Right cardiac atrium (tissue), 5 donors: ENCODE measurements around the gene SMC6. TPM values are rescaled to one million over a fixed set of nuclear protein-coding genes. Genes with fewer than 3 reads are reported as not detected.

Experiments used
- ATAC-seq, 2 donors: fragments of 200-7000 bp; cut with Tn5 transposase; one replicate each; pipeline versions ENCODE4 v1.8.0 to v1.9.1; 2020; ENCODE audit warnings: moderate library complexity in 2 of 2, mild to moderate bottlenecking in 1 of 2
- DNase-seq, 3 donors: peaks; one replicate each; pipeline ENCODE4 v3.0.0-alpha.2; 2020
- H3K27ac ChIP-seq: one replicate; pipeline ENCODE4 v1.5.1; 2013; ENCODE audit warnings: mild to moderate bottlenecking, low read length, control low read depth, moderate library complexity
- H3K27me3 ChIP-seq: one replicate; pipeline ENCODE4 v1.6.1; 2013; ENCODE audit not compliant: control insufficient read depth, insufficient read depth
- H3K4me1 ChIP-seq: one replicate; pipeline ENCODE4 v1.6.1; 2013; ENCODE audit warnings: low read length; ENCODE audit not compliant: control insufficient read depth, insufficient read depth
- H3K4me3 ChIP-seq: one replicate; pipeline ENCODE4 v1.5.1; 2013; ENCODE audit warnings: low read length, control low read depth
- H3K9me3 ChIP-seq: one replicate; pipeline ENCODE4 v1.6.1; 2013; ENCODE audit warnings: low read length; ENCODE audit not compliant: control insufficient read depth
- WGBS: extraction: QIAGEN DNeasy Blood & Tissue Kit; methylation state at CpG from one replicate; pipeline ENCODE4 v1.1.7; 2013; 5-methylcytosine and 5-hydroxymethylcytosine counted together
- intact Hi-C, 4 donors: fragments of 100-400 bp; cut with DNase I; formaldehyde crosslinking; loops; one replicate each; pipeline versions ENCODE4 v1.11.0 to v1.14.0; 2022 to 2023
- polyA plus RNA-seq: library from polyadenylated mRNA; stranded (reverse); fragments of 200-250 nt; gene quantifications from one replicate; pipeline ENCODE4 v1.2.3, GENCODE V29; 2013
- total RNA-seq, 4 donors: library from RNA; stranded (reverse); fragmentation: NEBNext Ultra II Directional; extraction: Animal tissue kit (Norgen Biotek cat#: 25700); gene quantifications; one replicate each; pipeline ENCODE4 v1.2.1, GENCODE V29; 2021
- donor health status: healthy with polysubstance abuse.
- donor health status: DM: no; HTN: yes; CAD: no.
- donor health status: DM: no; HTN: no; CAD: no.
- donor health status: DM: no; HTN: yes; CAD: no; lungs with severe emphysema.
- donor health status: DM: yes; HTN: yes; CAD: no.

Gene SMC6
- total and polyA plus RNA-seq, 5 donors: 10.0 to 14.6 (median 12.7) TPM

DNA sequence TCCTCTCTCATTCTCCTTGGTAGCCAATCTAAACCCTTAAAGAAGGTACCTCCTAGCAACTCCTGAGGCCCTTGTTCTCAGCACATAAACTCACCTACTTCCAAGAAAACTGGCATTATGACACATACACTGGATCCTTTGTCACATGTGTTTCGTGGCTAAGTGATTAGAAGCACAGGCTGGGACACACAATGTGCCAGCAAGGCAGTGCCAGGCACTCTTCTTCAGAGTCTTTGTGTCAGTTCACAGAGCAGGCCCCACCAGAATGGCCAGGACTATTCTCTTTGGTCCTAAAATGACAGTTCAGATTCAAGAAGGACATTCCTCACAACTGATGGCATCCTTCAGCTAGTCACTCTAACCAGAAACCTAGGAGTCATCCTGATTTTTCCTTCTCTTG lies 40.3 kb downstream of the SMC6 start:
- intact Hi-C loops: loop anchor here in 1 of 4 donors (10.0 kb wide), 1 partner anchor 112 kb away; no protein-coding TSS in a partner anchor
- H3K4me1 ChIP-seq: peaks cover 5% of the 10 kb centered on the region

DNA sequence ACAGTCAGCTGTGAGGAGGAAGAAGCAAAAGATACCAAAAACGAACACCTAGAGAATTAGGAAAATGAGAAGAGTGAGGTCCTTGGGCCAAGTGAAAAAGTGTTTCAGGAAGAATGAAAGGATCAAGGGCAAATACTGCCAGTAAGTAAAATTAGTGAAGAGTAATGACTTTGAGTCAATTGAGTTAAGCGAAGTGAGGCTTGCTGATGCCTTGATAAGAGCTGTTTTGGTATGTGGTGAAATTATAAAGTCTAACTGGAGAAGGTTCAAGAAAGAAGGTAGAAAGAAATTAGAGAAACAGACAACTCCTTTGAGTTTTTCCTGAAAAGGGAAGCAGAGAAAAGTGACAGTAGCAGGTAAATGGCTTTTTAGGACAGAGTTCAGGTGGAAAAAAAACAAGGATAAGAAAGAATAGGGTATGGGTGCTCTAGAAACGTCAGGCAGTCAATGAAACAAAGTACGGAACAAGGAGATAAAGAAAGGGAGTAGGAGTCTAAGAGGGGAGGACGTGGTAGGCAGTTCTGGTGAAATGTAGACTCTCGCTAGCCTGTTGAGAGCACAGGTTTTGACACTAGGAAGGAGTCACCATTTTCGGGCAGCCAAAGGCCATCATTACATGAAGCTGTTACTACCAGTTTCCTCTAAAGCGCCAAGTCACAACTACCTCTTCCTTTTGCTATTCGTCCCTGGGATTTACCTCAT lies 42.9 kb downstream of the SMC6 start:
- ATAC-seq: no peak

More for the DNA sequence above, 40.3 kb downstream of the SMC6 start:
- 72% methylated on average over 1 of the region's 1 CpG for WGBS
- Histone ChIP-seq H3K27me3 (no peaks in the 10 kb centered on the region), H3K9me3 (no peaks in the 10 kb centered on the region), H3K4me3 (no peak overlapping the region), H3K27ac (no peak overlapping the region)
- ATAC-seq: peak in 1 of 2 donors; percentile 57
- peak in 1 of 3 donors; percentile 37 for DNase-seq

DNA sequence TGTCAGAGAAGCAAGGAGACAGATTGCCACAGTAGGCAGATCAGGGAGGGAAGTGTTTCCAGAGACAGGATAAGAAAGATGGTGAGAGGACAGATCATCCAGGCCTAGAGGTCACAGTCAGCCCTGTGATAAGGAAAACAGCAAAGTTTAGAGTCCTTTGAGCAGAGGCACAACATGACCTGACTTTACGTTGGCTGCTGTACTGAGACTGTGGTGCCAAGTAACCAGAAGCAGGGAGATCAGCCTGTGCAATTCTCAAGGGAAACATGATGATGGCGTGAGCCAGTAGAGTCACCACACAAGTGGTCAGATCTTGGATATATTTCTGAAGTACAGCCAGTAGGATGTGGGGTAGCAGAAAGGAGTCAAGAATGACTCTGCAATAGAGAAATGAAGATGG lies 43.7 kb downstream of the SMC6 start:
- H3K27me3 ChIP-seq: no peaks in the 10 kb centered on the region
- no peak overlapping the region for H3K27ac ChIP-seq
- intact Hi-C loops: loop anchor here in 1 of 4 donors (10.0 kb wide), 1 partner anchor 115 kb away; no protein-coding TSS in a partner anchor
- WGBS: 40% methylated on average over 2 of the region's 2 CpGs
- no peak for DNase-seq
- H3K9me3 ChIP-seq: no peaks in the 10 kb centered on the region
- ATAC-seq: peak; percentile 53 to 64
- peaks cover 5% of the 10 kb centered on the region for H3K4me1 ChIP-seq
- no peak overlapping the region for H3K4me3 ChIP-seq

More for the DNA sequence above, 42.9 kb downstream of the SMC6 start:
- no peak overlapping the region for H3K4me3 ChIP-seq
- no peaks in the 10 kb centered on the region for H3K27me3 ChIP-seq
- DNase-seq: no peak
- 92% methylated on average over 9 of the region's 9 CpGs for WGBS
- H3K4me1 ChIP-seq: peaks cover 5% of the 10 kb centered on the region
- no peak overlapping the region for H3K27ac ChIP-seq
- H3K9me3 ChIP-seq: no peaks in the 10 kb centered on the region
- intact Hi-C loops: loop anchor here in 1 of 4 donors (10.0 kb wide), 1 partner anchor 114 kb away; no protein-coding TSS in a partner anchor

DNA sequence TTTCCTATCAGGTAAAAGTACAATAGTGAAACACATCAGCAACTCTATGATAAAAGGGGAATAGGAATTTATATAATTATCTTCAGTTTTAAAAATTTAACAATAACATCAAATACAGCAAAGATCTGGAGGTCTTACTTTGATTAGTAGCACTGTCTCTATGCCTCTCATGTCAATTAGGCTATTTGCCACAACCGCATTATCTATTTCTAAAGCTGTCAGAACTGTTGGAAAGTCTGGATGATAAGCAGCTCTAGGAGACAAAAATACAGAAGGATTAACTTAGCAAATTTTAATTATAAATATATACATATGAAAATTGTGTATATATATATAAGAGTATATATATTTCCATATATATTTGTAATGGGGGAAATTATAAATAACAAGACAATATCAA lies 45.1 kb downstream of the SMC6 start:
- DNase-seq: no peak
- H3K27ac ChIP-seq: no peak overlapping the region
- peaks cover 5% of the 10 kb centered on the region for H3K4me1 ChIP-seq
- no peaks in the 10 kb centered on the region for H3K9me3 ChIP-seq
- H3K27me3 ChIP-seq: no peaks in the 10 kb centered on the region
- peak in 1 of 2 donors; percentile 36 for ATAC-seq
- intact Hi-C loops: no loop called here
- WGBS: 69% methylated on average over 1 of the region's 1 CpG
- no peak overlapping the region for H3K4me3 ChIP-seq

DNA sequence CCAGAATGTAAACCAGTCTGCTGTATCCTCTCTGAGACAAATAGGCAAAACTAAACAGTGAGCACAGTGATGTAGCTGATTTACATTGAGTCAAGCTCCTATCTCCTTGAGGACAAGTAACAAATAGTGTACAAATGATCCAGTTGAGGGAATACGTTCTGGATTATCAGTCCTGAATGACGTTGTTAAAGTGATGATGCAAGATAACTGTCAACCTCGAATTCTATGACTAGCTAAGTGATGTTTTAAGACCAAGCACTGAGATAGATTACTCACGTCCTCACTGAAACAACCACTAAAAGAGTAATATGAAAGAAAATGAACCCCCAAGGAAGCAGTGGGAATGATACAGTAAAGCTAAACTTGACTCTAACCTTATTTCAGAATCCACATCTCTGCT lies 46.8 kb downstream of the SMC6 start:
- intact Hi-C loops: no loop called here
- no peak for ATAC-seq
- no peak overlapping the region for H3K4me3 ChIP-seq
- no peak for DNase-seq
- WGBS: 73% methylated on average over 4 of the region's 4 CpGs
- no peak overlapping the region for H3K27ac ChIP-seq
- peaks cover 5% of the 10 kb centered on the region for H3K4me1 ChIP-seq
- H3K27me3 ChIP-seq: no peaks in the 10 kb centered on the region
- no peaks in the 10 kb centered on the region for H3K9me3 ChIP-seq

DNA sequence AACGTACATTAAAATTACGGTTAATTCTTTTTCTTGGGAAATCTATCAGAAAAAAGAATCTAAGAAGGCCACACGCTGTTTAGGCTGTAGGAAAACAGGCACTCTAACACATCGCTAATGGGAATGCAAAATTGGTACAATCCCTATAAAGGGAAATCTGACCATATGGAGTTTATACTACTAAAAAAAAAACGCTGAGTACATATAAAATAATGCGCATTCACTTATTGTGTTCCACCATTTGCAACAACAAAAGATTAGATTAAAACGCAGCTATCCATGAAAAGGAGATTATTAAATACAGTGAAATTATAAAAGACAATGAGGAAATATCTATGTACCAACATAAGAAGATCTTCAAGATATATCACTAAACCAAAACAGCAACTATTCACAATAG lies 62.8 kb downstream of the SMC6 start:
- H3K27me3 ChIP-seq: no peaks in the 10 kb centered on the region
- H3K27ac ChIP-seq: no peak overlapping the region
- 97% methylated on average over 7 of the region's 7 CpGs for WGBS
- no peaks in the 10 kb centered on the region for H3K9me3 ChIP-seq
- no peak for DNase-seq
- ATAC-seq: no peak
- no peaks in the 10 kb centered on the region for H3K4me1 ChIP-seq
- no peak overlapping the region for H3K4me3 ChIP-seq
- intact Hi-C loops: no loop called here

DNA sequence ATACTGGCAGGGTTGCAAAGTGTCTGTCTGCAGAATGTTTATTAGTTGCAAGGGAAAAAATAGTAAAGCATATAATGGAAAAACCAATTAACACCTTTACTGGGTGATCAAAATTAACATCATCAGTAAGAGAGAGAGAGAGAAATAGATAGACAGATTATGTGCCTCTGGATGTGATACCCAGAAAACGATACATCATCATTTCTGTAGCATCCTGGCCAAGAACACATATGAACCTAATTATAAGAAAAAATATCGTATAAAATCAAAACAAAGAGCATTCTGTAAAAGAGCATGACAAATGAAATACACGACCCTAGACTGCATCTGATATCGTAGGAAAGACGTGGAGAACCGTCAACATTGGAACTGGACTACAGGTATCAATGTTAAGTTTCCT lies 64.6 kb downstream of the SMC6 start:
- intact Hi-C loops: no loop called here
- WGBS: 88% methylated on average over 6 of the region's 6 CpGs
- ATAC-seq: no peak

GRCh38 chr2:17688600-17688999 lies 65.0 kb downstream of the SMC6 start:
- no peak for ATAC-seq
- no peak for DNase-seq
- no peaks in the 10 kb centered on the region for H3K4me1 ChIP-seq
- H3K9me3 ChIP-seq: no peaks in the 10 kb centered on the region
- no peak overlapping the region for H3K4me3 ChIP-seq
- WGBS: 89% methylated on average over 1 of the region's 1 CpG
- intact Hi-C loops: no loop called here
- H3K27me3 ChIP-seq: no peaks in the 10 kb centered on the region
- H3K27ac ChIP-seq: no peak overlapping the region

More for the DNA sequence above, 64.6 kb downstream of the SMC6 start:
- no peak for DNase-seq
- Histone ChIP-seq H3K27ac (no peak overlapping the region), H3K4me1 (no peaks in the 10 kb centered on the region), H3K27me3 (no peaks in the 10 kb centered on the region), H3K4me3 (no peak overlapping the region), H3K9me3 (no peaks in the 10 kb centered on the region)

DNA sequence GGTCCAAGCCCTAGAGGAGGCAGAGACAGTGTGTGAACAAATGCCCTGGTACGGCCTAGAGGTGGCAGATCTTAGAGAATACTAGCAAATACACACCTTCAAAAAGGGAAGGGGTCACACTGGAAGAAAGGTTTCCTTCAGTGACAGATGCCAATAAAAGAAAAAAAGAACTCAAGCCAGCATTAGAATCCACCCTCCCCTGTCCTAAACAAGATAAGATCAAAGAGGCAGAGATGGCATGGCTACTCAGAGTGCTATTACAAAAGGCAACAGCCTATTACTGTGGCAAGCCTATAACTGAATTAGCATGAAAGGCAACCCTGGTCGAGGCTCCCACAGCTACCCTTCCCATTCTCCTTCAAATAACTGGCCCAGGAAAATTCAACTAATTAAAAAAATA lies 69.6 kb downstream of the SMC6 start:
- intact Hi-C loops: no loop called here
- H3K9me3 ChIP-seq: no peaks in the 10 kb centered on the region
- DNase-seq: no peak
- no peak overlapping the region for H3K4me3 ChIP-seq
- no peaks in the 10 kb centered on the region for H3K4me1 ChIP-seq
- H3K27ac ChIP-seq: no peak overlapping the region
- ATAC-seq: no peak
- H3K27me3 ChIP-seq: no peaks in the 10 kb centered on the region
- WGBS: 88% methylated on average over 2 of the region's 2 CpGs

DNA sequence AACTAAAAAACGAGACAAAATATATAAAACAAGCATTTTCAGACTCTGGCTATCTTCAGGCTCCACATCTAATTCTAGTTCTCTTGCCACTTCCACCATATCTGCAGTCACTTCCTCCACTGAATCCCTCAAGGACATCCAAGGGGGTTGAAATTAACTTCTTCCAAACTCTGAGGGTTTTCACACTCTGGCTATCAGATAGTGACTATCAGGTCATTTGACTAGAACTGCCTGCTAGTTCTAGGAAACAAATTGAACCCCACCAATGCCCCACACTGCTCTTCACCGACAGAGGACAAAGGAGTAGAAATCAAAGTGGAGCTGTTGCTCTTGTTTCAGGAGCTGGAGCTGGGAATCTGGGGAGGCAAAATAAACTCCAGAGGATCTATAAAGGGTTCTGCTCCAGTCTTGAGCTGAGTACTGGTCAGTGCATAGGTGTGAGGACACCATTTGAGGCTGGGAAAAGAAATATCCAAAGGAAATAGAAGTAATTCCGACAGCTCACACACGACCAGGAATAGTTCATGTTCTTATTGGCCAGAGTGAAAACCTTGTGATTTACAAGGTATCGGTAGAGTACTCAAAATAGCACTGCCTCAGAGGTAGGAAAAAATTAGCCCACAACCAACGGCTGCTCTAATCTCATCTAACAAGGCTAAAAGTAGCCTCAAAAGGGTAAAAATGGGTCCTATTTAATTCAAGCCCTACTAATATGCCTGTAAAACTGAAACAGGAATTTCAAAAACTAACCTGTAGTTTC lies 71.3 kb downstream of the SMC6 start:
- peak; percentile 20 to 54 for ATAC-seq
- intact Hi-C loops: no loop called here
- Histone ChIP-seq H3K4me3 (no peak overlapping the region), H3K9me3 (no peaks in the 10 kb centered on the region), H3K4me1 (no peaks in the 10 kb centered on the region), H3K27ac (peak overlapping the region; percentile 23), H3K27me3 (no peaks in the 10 kb centered on the region)
- no peak for DNase-seq
- WGBS: 57% methylated on average over 6 of the region's 6 CpGs

DNA sequence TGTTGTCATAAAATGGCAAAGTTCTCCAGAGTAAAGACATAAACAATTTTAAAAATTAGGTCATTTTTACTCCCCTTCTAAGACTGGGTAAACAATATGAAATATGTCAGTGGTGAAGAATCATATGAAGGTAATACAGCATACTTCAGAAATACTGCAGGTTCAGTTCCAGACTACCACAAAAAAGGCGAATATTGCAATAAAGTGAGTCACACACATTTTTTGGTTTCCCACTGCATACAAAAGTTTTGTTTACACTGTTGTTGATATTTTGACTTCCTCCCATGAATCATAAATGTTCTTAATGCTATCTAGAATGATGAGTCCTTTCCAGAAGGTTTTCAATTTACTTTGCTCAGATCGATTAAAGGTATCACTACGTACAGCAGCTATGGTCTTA lies 73.5 kb downstream of the SMC6 start:
- intact Hi-C loops: no loop called here
- ATAC-seq (no peak), DNase-seq (no peak)
- 97% methylated on average over 3 of the region's 3 CpGs for WGBS
- Histone ChIP-seq H3K27ac (no peak overlapping the region), H3K9me3 (no peaks in the 10 kb centered on the region), H3K27me3 (no peaks in the 10 kb centered on the region), H3K4me1 (no peaks in the 10 kb centered on the region), H3K4me3 (no peak overlapping the region)
